Spleen (tissue), 7 donors: ENCODE results near the gene ACTC1.

ENCODE experiments used
- POLR2A ChIP-seq, 3 donors: fragments of 450-650 bp; IDR thresholded peaks; one replicate each; pipeline ENCODE4 v1.5.1; 2017; ENCODE audit warnings: antibody characterized with exemption in 3 of 3, mild to moderate bottlenecking in 1 of 3
- POLR2AphosphoS5 ChIP-seq, 3 donors: sonication (generic); formaldehyde crosslinking; IDR thresholded peaks; one replicate each; pipeline ENCODE4 v1.5.1; 2017; ENCODE audit warnings: antibody characterized with exemption in 3 of 3
- TF ChIP-seq, protein P1 (sequence below), 11 experiments: fragments of 200-600 bp in 7 of 11; fragments of 450-650 bp in 4 of 11; sonication (generic) in 4 of 11; IDR thresholded peaks in 8 of 11; conservative IDR thresholded peaks in 3 of 11; 1 replicate in 7 of 11; 2 replicates in 4 of 11; pipeline versions ENCODE4 v1.4.0 to v1.8.0; 2016 to 2021; ENCODE audit warnings: antibody characterized with exemption in 11 of 11, inconsistent platforms in 4 of 11, mild to moderate bottlenecking in 1 of 11
- donor health status: DM: no; HTN: no; CAD: no; lungs with moderate emphysema.
- donor health status: DM: no; HTN: no; CAD: no.
- donor health status: DM: no; HTN: no; CAD: no.

DNA sequence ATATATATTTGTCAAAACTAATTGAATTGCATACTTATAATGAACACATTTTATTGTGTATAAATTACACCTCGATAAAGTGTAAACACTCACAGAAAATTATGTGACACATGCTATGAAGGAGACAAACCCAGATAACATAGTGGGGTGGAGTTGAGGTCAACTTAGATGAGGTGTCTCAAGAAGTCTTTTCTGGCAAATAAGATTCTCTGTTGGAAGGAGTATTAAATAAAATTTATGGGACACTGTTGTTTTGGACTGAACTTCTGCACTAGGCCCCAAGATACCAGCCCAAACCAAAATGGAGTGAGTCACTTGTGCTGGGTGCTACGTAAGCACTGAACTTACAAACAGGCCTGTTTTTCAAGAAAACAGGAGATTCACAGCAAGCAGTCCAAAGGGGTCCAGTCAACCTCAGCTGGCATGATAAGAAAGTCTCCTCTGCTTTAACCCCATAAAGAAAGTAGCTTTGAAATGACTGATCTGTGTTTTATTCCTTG lies 18.7 kb downstream of the ACTC1 start:
- TF ChIP-seq, protein P1, sequence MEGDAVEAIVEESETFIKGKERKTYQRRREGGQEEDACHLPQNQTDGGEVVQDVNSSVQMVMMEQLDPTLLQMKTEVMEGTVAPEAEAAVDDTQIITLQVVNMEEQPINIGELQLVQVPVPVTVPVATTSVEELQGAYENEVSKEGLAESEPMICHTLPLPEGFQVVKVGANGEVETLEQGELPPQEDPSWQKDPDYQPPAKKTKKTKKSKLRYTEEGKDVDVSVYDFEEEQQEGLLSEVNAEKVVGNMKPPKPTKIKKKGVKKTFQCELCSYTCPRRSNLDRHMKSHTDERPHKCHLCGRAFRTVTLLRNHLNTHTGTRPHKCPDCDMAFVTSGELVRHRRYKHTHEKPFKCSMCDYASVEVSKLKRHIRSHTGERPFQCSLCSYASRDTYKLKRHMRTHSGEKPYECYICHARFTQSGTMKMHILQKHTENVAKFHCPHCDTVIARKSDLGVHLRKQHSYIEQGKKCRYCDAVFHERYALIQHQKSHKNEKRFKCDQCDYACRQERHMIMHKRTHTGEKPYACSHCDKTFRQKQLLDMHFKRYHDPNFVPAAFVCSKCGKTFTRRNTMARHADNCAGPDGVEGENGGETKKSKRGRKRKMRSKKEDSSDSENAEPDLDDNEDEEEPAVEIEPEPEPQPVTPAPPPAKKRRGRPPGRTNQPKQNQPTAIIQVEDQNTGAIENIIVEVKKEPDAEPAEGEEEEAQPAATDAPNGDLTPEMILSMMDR (IDR thresholded peaks at IDR 0.05 in 8 of 11, conservative IDR thresholded peaks at IDR 0.05 in 3 of 11), result no peak
- no peak for TF ChIP-seq POLR2A (IDR thresholded peaks at IDR 0.05)
- TF ChIP-seq POLR2AphosphoS5 (IDR thresholded peaks at IDR 0.05), result no peak
